WERI-Rb-1 (cell line): ENCODE data around the gene TRERF1.

Experiments
- DNase-seq: peaks from one replicate; pipeline ENCODE4 v3.0.0-alpha.2; 2020
- H3K27ac ChIP-seq: fragments of 250-450 bp; sonication (Bioruptor Pico); 2 replicates; pipeline ENCODE4 v1.5.1; 2020; ENCODE audit warnings: mild to moderate bottlenecking, moderate library complexity
- H3K27me3 ChIP-seq: fragments of 250-450 bp; sonication (Bioruptor Pico); 2 replicates; pipeline ENCODE4 v1.5.1; 2021; ENCODE audit warnings: mild to moderate bottlenecking, low read depth, moderate library complexity; ENCODE audit not compliant: insufficient read depth, severe bottlenecking
- H3K36me3 ChIP-seq: fragments of 250-450 bp; sonication (Bioruptor Pico); 2 replicates; pipeline ENCODE4 v1.5.1; 2020; ENCODE audit warnings: mild to moderate bottlenecking, moderate library complexity
- H3K4me3 ChIP-seq: 2 replicates; pipeline ENCODE4 v1.5.1; 2011; ENCODE audit warnings: low read depth, mild to moderate bottlenecking, control low read depth, low read length
- H3K9me3 ChIP-seq: fragments of 250-450 bp; sonication (Bioruptor Pico); 2 replicates; pipeline ENCODE4 v1.5.1; 2021; ENCODE audit warnings: mild to moderate bottlenecking, moderate library complexity; ENCODE audit not compliant: severe bottlenecking
- TF ChIP-seq, protein P1 (sequence below): IDR thresholded peaks from 2 replicates; pipeline ENCODE4 v1.5.1; 2011; ENCODE audit warnings: low read depth, mild to moderate bottlenecking, control low read depth, inconsistent platforms, low read length

TRERF1 gene

DNA sequence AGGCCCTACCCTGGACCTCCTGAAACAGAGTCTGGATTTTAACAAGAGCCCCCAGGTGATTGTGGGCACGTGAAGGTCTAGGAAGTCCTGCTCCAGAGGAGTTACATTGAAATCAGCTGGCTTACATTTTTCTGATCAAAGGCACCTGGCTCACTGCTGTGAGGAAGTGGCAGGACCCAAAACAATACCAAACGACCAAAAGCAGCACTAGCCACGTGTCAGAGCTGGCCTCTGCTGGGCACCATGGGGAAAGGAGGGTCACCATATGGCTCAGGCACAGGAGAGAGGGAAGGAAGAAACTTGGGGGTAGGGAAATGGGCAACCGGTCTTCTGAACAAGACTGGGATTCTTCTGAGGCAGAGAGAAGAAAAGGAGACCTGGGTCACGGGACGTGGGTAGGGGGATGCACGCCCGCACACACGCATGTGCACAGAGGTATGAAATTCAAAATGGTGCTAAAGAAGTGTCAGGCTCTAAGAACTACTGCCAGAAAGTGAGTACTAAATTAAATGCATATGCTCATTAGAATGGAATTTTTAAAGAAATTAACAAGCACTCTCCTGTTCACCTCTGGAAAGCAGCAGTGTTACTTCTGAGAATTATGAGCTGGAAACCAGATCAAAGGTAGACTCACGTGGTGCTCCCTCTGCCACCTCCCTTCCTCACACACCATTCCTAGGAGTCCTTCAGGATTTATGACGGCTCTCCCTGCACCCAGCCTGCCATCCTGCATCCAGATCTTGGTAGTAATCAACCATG, 113.6 kb downstream of the TRERF1 start:
- TF ChIP-seq, protein P1, sequence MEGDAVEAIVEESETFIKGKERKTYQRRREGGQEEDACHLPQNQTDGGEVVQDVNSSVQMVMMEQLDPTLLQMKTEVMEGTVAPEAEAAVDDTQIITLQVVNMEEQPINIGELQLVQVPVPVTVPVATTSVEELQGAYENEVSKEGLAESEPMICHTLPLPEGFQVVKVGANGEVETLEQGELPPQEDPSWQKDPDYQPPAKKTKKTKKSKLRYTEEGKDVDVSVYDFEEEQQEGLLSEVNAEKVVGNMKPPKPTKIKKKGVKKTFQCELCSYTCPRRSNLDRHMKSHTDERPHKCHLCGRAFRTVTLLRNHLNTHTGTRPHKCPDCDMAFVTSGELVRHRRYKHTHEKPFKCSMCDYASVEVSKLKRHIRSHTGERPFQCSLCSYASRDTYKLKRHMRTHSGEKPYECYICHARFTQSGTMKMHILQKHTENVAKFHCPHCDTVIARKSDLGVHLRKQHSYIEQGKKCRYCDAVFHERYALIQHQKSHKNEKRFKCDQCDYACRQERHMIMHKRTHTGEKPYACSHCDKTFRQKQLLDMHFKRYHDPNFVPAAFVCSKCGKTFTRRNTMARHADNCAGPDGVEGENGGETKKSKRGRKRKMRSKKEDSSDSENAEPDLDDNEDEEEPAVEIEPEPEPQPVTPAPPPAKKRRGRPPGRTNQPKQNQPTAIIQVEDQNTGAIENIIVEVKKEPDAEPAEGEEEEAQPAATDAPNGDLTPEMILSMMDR = no peak
- Histone ChIP-seq H3K36me3 (no peaks in the 10 kb centered on the region), H3K9me3 (no peaks in the 10 kb centered on the region), H3K27me3 (peaks cover 12% of the 10 kb centered on the region), H3K27ac (no peak overlapping the region), H3K4me3 (no peak overlapping the region)
- no peak for DNase-seq

DNA sequence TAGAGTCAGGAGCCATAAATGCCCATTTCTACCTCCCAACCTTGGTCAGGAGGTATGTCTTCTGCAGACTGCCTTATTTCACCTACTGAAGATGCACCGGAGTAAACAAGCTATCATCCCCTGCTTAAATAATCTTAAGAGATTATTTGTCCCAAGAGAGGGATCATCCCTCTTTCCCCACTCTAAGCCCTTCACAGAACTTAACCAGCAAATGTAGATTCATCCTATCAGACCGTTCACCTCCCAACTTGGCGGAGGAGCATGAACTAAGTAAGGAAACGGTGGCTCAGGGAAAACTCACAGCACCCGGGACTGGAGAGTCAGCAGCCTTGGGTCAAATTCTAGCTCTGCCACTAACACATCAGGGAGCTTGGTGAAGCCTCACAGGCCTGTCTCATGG, 115.3 kb downstream of the TRERF1 start:
- H3K4me3 ChIP-seq = 0 out of 2 replicates have a peak overlapping the region, but pooled peaks have one; percentile 1
- no peaks in the 10 kb centered on the region for H3K9me3 ChIP-seq
- H3K27ac ChIP-seq = no peak overlapping the region
- peaks cover 12% of the 10 kb centered on the region for H3K27me3 ChIP-seq
- TF ChIP-seq, protein P1 = no peak
- H3K36me3 ChIP-seq = no peaks in the 10 kb centered on the region
- peak; percentile 70 for DNase-seq

DNA sequence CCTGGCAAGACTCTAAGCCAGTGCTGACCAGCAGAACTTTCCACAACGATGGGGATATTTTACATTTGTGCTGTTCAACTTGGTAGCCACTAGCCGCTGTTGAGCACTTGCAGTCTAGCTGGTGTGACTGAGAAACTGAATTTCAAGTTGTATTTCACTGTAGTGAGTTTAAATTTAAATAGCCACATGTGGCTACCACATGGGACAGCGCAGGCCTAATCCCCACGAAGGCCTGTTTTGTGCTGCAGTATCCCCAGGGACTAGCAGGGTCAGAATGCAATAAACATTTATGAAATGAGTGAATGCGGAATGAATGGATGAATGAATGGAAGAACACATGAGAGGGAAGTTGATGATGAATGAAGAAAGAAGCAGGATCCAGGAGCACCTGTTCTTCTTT, 115.8 kb downstream of the TRERF1 start:
- H3K9me3 ChIP-seq = no peaks in the 10 kb centered on the region

DNA sequence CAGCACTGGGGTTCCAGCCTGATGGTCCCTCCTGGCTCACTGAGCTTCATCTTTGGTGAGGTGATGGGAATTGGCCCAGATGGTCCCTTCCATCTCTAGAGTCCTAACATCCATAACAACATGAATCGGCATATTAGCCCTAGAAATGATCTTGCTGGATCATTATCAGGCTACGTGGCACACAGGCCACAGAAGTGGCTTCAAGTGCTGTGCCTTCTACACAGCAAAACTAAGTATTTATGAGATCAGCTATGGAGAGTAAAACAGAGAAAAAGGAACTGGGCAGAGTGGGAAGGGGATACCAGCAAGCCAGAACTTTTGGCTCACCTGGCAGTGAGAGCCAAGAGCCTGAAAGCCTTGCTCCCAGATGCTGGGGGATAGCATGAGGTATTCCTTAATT, 116.9 kb downstream of the TRERF1 start:
- Histone ChIP-seq H3K9me3 (no peaks in the 10 kb centered on the region), H3K4me3 (no peak overlapping the region), H3K27me3 (peaks cover 12% of the 10 kb centered on the region), H3K27ac (no peak overlapping the region), H3K36me3 (no peaks in the 10 kb centered on the region)
- TF ChIP-seq, protein P1 = no peak
- no peak for DNase-seq

More for the DNA sequence above, 115.8 kb downstream of the TRERF1 start:
- H3K27ac ChIP-seq = no peak overlapping the region
- DNase-seq = no peak
- TF ChIP-seq, protein P1 = no peak
- H3K27me3 ChIP-seq = peaks cover 12% of the 10 kb centered on the region
- no peak overlapping the region for H3K4me3 ChIP-seq
- H3K36me3 ChIP-seq = no peaks in the 10 kb centered on the region

DNA sequence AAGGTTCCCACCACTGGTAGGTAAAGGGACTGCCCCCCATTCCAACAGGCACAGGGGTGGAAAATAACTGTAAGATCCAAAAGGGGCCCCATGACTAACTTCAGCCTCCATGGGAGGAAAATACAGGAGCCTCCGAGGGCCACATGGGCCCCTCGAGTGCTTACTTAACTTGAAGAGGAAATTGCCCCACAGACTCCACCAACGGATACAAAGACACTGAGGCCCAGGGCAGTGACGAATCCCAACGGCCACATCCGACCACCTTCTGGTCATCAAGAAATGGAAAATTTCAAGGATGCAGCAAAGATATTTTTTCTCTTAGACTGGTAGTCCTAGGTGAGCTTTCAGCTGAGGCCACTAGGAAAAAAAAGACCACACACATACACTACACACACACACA, 118.1 kb downstream of the TRERF1 start:
- TF ChIP-seq, protein P1 = no peak
- Histone ChIP-seq H3K4me3 (no peak overlapping the region), H3K36me3 (no peaks in the 10 kb centered on the region), H3K9me3 (no peaks in the 10 kb centered on the region), H3K27me3 (peaks cover 12% of the 10 kb centered on the region), H3K27ac (no peak overlapping the region)
- DNase-seq = no peak

DNA sequence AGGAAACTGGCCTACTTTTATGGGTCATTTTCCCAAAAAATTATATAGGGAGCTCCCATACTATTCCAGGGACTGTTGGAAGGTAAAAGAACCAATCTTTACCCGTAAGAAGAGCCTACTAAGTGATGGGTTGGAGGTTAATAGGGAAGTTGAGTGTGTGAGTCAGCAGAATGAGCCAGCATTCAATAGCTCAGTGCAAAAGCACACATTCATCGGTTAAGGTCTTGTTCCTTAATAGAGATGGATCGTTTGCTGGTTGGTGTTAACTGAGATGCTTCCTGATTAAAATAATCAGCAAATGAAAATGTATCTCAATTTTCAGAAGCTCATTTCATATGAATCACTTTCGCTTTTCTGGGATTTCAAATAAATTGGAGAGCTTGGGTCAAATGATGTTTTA, 118.8 kb downstream of the TRERF1 start:
- peaks cover 12% of the 10 kb centered on the region for H3K27me3 ChIP-seq
- DNase-seq = no peak
- no peaks in the 10 kb centered on the region for H3K9me3 ChIP-seq
- H3K4me3 ChIP-seq = no peak overlapping the region
- H3K36me3 ChIP-seq = no peaks in the 10 kb centered on the region
- TF ChIP-seq, protein P1 = no peak
- no peak overlapping the region for H3K27ac ChIP-seq
